Embryonic facial prominence (tissue), 1 donor: ENCODE measurements around the gene C1QTNF12.
"Not testable (repeated sequence)": the region's sequence is repeated elsewhere in the genome, so short reads cannot be mapped to it uniquely, and the experiment has no call there.

Experiments used
- DNase-seq: peaks from one replicate; pipeline ENCODE4 v3.0.0-alpha.2; 2016; ENCODE audit errors: extremely low spot score

The C1QTNF12 gene

DNA sequence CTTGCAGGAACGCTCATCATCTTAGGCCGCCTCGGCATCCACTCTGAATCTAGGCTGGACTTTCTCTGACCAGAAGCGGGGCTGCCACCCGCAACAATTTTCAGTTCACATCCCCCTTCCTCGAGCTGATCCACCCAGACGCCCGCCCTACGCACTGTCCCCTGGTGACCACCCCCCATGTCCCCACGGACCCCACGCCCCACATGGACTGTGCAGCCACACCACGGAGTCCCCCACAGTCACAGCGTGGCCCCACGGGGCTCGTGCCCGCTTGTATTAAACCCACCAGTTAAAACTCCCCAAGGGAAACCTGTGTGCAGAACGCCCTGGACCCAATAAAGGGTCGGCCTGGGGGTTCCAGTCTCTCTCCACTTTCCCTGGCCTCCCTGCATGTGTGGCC is 13.0 kb upstream of the C1QTNF12 start:
- DNase-seq, result no peak

DNA sequence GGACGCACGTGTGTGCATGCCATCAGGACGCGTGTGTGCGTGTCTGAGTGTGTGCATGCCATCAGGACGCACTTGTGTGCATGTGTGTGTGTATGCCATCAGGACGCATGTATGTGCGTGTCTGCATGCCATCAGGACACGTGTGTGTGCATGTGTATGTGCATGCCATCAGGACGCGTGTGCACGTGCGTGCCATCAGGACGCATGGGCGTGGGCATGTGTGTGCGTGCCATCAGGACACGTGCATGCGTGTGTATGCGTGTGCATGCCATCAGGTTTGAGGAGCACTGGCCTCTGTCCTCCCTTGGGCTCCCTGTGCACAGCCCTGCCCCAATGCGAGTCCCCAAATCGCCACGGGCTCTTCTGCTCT is 12.6 kb upstream of the C1QTNF12 start:
- DNase-seq, result no peak

DNA sequence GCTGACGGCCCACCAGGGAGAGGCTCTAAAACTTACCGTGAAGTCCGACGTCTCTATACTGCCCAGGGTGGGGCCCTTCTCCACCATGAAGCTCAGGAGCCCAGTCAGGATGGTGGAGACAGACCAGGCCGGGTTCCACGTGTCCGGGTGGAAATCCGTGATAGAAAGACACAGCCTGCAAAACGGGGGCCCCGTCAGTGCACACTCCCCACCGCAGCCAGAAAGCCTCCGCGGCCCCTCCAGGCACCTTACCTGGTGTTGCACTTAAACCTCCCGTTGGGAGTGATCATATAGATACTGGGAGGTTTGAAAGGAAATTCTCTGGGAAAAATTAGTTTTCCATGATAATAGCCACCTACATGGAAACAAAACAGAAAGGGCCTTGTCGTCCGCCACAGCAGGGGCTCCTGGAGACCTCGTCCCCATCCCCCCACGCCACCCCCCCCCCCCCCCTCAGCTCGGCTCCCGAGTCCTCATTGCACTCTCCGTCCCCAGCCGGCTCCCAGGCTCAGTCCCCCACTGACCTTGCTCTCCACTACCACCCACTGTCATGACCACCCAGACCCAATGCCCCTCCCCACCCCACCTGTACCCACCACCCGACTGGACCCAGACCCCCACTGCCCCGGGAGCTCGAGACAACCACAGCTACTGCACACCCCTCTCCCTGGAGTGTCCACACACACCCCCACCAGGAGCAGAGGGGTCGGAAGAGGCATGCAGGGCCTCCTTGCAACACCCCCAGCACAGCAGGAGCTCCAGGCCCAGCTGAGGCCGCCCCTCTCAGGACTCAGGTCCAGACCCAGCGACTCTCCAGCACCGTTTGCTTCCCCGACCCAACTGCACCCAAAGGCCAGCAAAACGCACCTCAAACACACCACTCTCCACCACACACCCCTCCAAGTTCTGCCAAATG is 10.7 kb upstream of the C1QTNF12 start:
- no peak for DNase-seq

DNA sequence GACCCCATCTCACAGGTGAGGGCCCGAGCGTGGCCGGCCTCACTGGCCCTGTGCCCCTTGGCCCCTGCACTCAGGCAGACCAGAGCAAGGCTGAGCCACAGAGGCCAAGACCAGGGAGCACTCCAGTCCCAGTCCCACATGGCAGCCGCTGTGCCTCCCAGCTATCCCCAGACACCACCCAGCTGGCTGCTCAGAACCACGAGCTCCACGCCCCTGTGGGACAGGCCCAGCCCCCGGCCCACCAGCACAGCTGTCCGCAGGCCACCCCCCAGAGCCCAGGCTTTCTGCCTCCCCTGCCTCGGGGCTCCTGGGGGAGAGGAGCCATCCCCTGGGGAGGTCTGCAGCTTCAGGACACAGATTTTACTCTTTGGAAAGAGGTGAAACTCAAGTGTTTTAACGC is 9.1 kb upstream of the C1QTNF12 start:
- DNase-seq, result no peak

DNA sequence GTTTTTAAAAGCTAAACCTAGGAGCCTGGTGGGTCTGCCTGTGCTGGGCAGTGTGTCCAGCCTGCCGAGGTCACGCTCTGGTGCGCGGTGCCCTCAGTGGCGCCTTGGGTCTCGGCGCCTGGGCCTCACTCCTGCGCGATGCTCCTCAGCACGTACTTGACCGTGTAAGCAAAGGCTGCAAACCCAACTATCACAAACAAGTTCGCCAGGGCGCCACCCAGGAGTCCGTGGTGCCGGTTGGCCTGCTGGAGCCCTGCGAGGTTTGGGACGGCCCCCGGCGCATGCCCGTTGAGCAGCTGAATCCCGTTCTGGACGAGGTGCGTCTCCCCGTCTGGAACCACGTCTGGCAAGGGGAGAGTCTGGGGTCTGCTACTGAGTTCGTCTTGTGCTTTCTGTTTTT is 8.6 kb upstream of the C1QTNF12 start:
- DNase-seq, result no peak

DNA sequence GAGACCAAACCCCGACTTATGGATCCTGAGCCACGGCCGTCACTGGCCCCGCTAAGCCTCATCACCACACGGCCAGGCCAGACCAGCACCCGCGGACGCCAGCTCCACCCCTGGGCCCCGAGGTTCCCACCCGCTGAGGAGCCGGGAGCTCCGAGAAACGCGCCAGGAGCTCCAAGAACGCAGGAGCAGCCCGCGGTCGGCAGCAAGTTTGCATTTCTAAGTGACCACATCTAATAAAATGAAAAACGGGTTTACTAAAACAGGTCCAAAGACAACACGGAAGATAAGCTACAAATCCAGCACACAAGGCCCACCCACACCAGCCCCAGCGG is 8.1 kb upstream of the C1QTNF12 start:
- DNase-seq, result no peak

DNA sequence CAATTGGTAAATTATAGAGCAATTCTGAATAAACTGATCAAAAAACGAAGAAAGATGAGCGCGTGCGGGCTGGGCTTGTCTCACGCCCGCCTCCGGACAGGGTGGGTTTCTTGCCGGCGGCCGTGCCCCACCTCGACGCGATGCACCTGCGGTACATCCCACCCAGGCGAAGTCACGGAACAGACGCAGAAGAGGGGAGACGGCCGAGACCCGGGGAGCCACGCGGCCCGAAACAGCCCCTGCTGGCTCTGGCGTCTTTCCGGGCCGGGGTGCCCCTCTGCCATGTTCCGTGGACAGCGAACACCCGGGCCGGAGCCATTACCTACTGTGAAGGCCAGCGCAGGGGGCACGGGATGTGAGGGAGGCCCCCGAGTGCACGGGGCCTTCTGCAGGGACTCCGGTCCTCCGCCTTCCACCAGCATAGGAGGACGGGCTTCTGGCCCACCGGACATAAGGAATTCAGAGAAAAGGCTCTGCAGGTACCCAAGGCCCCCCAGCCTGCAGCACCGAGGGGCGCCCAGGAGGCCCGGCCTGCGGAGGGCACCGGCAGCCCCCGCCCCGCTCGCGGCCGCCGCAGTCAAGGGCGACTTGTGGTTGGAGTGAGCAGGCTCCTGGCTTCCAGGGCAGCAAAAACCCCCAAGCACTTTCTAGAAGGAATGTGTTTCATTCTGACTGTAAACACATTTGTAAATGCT is 7.6 kb upstream of the C1QTNF12 start:
- no peak for DNase-seq

DNA sequence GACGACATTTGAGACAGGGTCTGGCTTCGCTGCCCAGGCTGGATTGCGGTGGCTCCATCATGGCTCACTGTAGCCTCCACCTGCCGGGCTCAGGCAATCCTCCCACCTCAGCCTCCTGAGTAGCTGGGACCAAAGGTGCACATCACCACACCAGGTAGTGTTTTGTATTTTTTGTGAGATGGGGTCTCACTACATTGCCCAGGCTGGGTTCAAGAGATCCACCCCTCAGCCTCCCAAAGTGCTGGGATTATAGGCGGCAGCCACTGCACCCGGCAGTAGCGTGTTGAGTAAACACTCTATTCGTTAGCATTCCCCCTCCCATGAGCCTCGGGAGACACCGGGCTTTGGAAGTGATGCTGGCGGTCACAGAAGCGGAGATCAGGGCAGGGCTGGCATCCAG is 6.8 kb upstream of the C1QTNF12 start:
- no peak for DNase-seq

DNA sequence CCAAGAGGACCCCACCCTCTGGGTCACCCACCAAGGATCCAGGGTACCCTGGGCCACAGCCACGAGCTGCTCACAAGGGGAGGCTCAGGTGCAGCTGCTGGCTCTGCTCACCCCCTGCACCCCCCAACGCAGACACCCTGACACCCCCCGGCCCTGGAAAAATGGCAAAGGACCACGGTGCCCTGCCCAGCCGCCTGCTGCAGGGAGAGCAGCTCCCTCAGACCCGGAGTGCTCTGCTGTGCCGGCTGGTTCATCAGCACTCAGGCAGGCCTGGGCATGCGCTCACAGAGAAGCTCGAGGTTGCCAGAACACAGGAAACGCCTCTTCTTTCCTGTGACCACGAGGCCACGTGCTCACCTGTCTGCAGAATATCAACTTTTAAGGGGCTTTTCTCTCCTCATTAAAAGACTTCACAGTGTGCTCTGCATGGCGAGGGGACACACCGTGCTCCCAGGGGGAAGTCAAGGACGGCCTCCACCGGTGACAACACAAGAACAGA is 4.3 kb upstream of the C1QTNF12 start:
- DNase-seq, result no peak

DNA sequence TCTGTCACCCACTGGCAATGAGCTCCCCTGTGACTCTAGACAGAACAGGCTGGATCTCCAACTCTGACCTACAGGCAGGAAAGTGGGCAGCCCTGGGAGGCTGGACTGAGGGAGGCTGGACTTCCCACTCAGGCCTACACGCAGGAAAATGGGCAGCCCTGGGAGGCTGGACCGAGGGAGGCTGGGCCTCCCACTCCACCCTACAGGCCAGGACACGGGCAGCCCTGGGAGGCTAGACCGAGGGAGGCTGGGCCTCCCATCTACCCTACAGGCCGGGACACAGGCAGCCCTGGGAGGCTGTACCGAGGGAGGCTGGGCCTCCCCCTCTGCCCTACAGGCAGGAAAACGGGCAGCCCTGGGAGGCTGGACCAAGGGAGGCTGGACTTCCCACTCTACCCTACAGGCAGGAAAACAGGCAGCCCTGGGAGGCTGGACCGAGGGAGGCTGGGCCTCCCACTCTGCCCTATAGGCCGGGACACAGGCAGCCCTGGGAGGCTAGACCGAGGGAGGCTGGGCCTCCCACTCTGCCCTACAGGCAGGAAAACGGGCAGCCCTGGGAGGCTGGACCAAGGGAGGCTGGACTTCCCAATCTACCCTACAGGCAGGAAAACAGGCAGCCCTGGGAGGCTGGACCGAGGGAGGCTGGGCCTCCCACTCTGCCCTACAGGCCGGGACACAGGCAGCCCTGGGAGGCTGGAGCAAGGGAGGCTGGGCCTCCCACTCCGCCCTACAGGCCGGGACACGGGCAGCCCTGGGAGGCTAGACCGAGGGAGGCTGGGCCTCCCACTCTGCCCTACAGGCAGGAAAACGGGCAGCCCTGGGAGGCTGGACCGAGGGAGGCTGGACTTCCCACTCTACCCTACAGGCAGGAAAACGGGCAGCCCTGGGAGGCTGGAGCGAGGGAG is 1.7 kb upstream of the C1QTNF12 start:
- not testable (repeated sequence) for DNase-seq

DNA sequence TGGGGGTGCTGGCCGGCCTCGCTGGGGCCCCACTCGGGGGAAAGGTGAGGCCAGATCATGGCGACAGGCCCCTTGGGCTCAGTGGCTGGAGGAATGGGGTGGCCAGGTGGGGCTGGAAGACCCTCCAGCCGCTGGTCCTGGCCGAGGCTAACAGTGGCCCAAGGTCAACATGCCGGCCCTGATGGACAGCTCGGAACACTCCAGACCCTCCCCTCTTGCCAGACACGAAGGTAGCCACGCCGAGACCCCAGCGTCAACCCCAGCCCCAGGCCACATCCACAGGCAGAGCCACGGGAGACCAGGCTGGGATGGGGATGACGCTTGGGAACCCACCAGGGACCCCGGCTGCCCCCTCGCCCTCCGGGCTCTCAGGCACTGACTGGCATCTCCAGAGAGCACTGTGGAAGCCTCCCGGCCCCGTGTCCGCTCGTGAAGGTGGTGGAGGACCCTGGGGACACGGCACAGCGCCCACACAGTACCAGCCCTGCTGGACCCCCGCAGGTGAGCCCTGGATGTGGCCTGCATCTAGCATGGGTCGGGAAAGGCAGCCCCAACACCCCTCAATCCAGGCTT is 905 bp upstream of the C1QTNF12 start:
- no peak for DNase-seq

DNA sequence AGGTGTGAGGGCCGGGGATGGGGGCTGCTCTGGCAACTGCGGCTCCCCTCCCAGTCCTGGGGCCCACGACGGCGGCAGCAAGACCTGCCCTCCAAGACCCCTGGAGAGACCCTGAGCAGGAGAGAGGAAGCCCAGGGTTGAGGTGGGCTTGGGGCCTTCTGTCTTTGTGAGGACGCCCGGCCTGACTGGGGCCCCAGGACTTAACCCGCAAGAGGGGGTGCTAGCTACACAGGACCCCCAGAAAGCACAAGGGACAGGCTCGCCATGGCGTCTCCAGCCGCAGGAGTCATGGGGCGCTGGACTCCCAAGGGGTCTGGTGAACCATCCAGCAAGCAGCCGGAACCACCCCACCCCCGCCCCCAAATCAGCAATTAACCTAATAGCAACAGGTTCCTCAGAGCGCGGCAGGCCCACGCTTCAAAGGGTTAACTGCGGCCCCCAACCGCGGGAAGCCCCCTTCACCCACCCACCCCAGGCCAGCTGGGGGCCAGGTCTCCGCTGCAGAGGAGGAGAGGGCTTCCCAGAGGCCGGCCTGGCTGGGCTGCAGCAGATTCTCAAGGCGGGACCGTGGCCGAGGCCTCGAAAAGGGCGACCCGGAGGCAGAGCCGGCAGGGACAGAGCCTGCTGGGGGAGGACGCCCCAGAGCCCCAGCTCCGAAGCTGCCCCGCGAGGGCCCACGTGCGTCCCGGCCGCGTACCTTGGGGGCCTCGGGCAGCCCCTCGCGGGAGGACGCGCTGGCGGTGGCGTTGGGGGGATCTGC is 525 bp downstream of the C1QTNF12 start:
- no peak for DNase-seq

DNA sequence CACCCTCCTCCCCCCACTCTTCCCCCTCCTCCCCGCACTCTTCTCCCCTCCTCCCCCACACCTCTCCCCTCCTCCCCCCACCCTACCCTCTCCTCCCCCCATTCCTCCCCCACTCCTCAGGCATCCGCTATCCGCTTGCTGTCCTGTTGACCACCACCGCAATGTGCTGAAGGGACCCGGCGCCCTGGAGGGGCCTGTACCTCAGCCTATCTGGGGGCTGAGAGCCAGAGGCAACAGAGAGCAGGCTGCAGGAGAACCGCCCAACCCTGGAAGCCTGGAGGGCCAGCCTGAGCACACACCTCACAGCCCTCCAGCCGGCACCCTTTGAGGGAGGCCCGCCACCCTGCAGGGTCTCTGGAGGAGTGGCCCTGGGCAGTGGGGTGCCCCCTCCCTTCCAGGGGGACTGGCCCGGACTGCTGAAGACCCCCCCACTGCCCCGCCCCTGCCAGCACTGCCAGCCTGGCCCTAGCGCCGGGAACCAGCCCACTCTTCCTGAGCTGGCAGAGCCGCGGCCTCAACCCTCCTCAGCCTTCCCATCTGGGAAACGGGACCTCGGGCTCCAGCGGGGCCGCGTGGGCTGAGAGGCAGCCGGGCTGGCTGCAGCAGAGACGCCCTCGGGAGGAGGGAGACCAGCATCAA is 1.2 kb downstream of the C1QTNF12 start:
- no peak for DNase-seq

DNA sequence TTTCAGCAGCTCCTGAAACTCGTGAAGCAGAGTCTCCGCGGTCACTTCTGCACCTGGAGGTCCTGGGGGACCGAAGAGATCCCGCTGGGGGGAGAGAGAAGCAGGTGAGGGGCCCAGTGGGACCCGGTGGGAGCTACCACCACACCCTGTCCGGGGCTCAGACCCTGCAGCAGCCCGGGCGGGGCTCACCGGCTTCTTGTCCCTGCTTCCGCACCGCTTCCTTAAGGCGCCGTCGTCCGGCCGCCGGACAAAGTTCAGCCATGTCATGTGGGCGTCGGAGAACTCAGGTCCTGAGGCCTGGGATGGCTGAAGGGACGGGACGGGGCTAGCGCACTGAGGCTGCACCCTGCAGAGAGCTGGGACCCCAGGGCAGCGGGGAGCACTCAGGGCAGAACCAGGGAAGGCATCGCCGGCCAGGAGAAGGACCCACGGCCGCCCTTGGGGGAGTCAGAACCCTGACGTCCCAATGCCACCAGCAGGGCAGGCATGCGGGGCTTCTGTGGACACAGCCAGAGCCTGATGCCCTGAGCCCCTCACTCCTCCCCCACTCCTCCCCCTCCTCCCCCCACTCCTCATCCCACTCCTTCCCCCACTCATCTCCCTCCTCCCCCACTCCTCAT is 2.2 kb downstream of the C1QTNF12 start:
- no peak for DNase-seq

DNA sequence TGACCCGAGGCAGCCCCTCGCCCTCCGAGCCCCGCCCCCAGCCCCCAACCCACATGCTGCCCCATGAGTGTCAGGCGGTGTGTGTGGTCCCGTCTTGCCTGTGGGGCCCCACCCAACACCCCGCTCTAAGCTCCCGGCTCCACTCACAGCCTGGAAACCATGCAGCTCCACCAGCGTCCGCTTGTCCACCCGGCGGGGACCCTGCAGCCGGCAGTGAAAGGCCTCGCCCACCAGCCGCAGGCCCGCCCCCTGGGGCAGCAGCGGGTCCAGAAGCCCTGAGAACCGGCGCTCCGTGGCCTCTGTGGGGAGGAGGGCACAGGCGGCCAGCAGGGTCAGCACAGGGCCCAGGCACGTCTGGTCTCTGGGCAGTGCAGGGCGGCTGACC is 2.7 kb downstream of the C1QTNF12 start:
- DNase-seq, result no peak

DNA sequence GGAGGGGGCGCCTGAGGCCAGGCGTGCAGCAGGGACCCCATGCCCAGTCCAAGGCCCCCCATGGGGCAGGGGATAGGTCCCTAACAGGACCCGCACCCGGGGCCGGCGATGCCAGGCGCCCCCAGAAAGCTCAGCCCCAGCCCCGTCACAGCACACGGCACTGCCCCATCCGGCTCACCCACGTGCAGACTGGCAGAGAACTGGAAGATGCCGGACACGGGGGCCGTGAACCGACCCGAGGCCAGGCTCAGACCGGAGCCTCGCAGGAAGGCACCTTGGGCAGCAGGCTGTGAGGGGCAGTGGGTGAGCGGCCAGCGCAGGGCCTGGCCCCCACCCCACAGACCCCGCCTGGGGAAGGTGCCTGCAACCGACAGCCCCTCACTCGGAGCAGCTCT is 3.3 kb downstream of the C1QTNF12 start:
- DNase-seq, result no peak

DNA sequence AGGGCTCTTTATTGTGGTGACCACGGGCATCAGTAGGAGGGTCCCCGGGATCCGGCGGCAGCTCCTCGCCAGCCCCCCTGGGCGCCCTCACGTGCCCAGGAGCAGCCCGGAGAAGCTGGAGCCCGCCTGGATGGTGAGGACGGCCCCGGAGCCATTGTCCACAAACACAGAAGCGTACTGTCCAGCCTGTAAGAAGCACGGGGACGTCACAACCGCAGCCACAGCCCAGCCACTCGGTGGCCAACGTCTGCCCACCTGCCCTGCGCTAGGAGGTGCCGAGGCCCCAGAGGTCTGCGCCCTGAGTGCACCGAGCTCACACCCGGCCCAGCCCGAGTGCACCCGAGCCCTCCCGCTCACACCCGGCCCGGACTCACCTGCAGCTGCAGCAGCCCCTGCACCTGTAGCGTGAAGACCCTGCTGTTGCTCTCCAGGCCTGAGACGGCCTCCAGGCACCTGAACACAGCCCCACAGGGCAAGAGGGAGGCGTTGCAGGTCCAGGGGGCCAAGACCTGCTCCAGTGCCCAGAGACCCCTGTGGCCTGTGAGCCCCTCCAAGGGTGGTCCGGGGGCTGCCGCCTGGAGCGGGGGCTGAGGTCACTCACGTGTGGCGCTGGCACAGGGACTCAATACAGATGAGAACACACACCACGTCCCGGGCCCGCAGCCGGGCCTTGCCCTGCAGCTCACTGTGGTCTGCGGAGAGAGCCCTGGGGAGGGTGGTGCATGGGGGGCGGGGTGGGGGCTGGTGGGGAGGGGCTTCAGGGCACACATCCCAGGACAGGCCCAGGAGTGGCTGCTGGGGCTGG is 3.9 kb downstream of the C1QTNF12 start:
- no peak for DNase-seq

DNA sequence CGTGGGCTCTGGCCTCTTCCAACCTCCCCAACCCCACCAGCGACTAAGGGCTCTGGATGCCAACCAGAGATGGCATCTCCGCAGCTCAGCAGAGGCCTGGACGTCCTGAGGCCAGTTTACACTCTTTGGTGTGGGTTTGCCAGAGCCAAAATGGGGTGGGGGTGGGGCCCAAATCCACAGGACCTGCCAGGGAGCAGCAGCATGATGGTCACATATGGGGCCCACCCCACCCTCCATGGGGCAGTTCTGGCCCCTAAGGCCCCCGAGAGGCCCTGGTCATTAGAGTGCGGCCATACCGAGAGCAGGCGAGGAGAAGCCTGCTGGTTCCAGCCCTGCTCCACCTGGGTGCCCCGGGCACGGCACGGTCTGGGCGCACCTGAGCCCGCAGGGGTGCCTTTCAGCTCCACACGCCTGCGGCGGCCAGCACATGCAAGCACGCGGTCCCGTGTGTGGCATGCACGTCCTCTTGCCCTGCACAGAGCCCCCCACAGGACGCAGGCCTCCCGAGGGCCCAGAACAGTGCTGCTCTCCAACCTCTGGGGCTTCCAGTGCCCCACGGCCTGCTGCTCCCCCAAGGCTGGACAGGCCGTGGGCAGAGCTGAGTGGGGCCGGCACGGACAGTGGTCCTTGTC is 4.8 kb downstream of the C1QTNF12 start:
- DNase-seq, result no peak
